ENCODE data around the gene ARHGEF26. TPM values are rescaled to one million over a fixed set of nuclear protein-coding genes. Genes with fewer than 3 reads are reported as not detected.

The ARHGEF26 gene
- polyA plus RNA-seq, 6 donors from 2014 or later: 0.11 to 0.22 (median 0.14) TPM; not detected in 2

DNA sequence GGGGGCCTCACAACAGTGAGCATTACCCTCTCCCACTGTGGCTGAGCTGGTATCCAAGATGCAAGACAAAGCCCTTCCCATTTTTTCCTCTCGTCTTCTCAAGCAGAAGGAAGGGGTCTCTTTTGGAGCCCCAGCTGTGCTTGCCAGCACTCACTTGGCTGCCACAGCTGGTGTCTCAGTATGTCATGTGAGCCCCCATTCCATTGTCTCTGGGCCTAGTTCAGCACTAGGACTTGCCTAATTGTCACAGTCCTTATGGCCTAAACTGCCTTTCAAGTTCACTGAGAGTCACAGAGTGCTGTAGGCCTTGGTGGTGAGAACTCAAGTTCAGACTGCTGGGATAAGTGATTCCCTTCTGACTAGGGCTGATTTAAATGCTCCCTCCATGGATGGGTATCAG, 89.8 kb downstream of the ARHGEF26 start:
- peaks cover 0 to 10% (median 8%) of the 10 kb centered on the region in 3 donors for H3K27me3 Mint-ChIP-seq
- no peak overlapping the region for H3K27ac Mint-ChIP-seq
- ATAC-seq (ENCODE audit: low read depth in 2 of 2): no peak
- peaks cover 0 to 8% (median 3%) of the 10 kb centered on the region in 7 donors for H3K9me3 Mint-ChIP-seq
- no peak for DNase-seq
- H3K36me3 Mint-ChIP-seq: no peaks in the 10 kb centered on the region
- no peaks in the 10 kb centered on the region for H3K4me1 Mint-ChIP-seq
- no peak overlapping the region for H3K4me3 Mint-ChIP-seq

DNA sequence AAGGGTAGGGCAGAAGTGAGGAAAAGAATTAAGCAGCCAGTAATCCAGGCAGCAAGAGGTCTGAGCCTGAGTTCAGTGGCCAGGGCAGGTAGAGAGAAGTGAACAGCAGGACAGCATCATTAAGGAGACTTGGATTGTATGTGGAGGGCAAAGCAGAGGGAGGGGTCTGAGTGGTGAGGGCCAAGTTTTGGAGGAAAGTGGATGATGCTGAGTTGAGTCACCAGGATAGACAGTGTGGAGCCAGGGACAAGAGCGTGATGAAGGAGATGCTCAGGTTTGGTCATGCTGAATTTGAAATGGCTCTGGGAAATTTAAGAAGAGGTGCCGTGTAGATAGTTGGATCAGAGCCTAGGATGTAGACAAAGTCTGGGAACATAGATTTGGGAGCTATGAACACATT, 93.1 kb downstream of the ARHGEF26 start:
- H3K4me1 Mint-ChIP-seq: no peaks in the 10 kb centered on the region

DNA sequence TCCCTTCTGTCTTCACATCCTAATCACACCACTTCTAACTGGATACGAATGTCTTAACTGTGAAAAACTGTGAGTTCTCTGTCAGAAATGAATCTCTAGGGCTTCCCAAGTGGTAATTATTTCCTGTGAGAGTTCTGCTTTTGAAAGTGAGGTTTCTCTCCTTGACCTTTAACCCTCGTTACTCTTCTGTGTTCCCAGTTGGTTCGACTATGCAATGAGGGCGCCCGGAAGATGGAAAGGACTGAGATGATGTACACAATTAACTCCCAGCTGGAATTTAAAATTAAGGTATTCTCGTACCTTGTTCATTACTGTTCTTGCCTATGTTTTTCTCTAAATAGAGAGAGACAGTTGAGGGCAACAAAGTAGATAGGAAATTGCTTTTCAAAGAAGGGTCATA, 96.5 kb downstream of the ARHGEF26 start:
- Mint-ChIP-seq H3K27ac (no peak overlapping the region), H3K36me3 (no peaks in the 10 kb centered on the region), H3K9me3 (no peaks in the 10 kb centered on the region), H3K4me1 (no peaks in the 10 kb centered on the region), H3K4me3 (no peak overlapping the region), H3K27me3 (peaks cover 0 to 8% (median 0%) of the 10 kb centered on the region in 3 donors)
- DNase-seq (no peak), ATAC-seq (ENCODE audit: low read depth in 2 of 2) (no peak)

More for the DNA sequence above, 93.1 kb downstream of the ARHGEF26 start:
- H3K27ac Mint-ChIP-seq: peak overlapping the region in 1 of 6 donors; percentile 54
- H3K27me3 Mint-ChIP-seq: peaks cover 0 to 8% (median under 1%) of the 10 kb centered on the region in 3 donors
- ATAC-seq (ENCODE audit: low read depth in 2 of 2) (no peak), DNase-seq (no peak)
- peaks cover 0 to 3% (median 0%) of the 10 kb centered on the region in 7 donors for H3K9me3 Mint-ChIP-seq
- H3K36me3 Mint-ChIP-seq: no peaks in the 10 kb centered on the region
- no peak overlapping the region for H3K4me3 Mint-ChIP-seq

DNA sequence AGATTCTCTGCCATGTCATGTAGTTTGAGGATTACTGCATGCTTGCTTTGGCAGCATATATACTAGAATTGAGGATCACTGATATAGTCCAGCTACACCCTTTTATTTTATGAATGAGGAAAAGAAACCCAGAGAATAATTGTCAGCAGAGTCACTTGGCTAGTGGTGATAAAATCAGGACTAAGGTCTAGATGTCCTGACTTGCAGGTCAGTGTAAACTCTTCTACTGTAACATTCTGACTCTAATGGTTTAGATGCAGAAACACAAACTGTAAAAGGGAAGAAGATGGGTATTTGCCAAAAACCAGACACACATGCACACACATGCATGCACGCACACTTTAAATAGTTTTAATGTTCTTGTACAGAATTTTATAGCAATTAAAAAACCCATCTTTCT, 97.5 kb downstream of the ARHGEF26 start:
- Mint-ChIP-seq H3K36me3 (no peaks in the 10 kb centered on the region), H3K4me3 (no peak overlapping the region), H3K27ac (no peak overlapping the region), H3K4me1 (no peaks in the 10 kb centered on the region), H3K9me3 (no peaks in the 10 kb centered on the region), H3K27me3 (peaks cover 0 to 8% (median 0%) of the 10 kb centered on the region in 3 donors)
- DNase-seq (no peak), ATAC-seq (ENCODE audit: low read depth in 2 of 2) (no peak)

DNA sequence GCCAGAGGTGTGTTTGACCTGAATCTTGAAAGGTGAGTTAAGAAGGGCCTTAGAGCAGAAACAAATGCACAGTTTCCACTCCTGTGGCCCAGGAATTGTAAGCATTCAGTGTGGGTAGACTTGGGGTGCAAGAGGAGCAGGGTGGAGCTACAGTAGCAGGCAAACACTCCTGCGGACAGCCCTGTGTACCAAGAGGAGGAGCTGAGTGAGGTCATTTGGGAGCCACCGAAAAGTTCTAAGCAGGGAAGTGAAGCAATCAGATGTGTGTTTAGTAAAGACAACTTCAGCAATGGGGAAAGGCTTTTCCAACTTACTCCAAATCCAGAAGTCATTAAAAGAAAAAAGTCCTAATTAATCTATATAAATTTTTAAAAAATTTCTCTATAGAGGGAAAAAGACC, 99.3 kb downstream of the ARHGEF26 start:
- ATAC-seq (ENCODE audit: low read depth in 2 of 2) (no peak), DNase-seq (no peak)
- H3K36me3 Mint-ChIP-seq: no peaks in the 10 kb centered on the region
- no peaks in the 10 kb centered on the region for H3K4me1 Mint-ChIP-seq
- H3K9me3 Mint-ChIP-seq: no peaks in the 10 kb centered on the region
- no peaks in the 10 kb centered on the region for H3K27me3 Mint-ChIP-seq
- no peak overlapping the region for H3K27ac Mint-ChIP-seq
- H3K4me3 Mint-ChIP-seq: no peak overlapping the region

DNA sequence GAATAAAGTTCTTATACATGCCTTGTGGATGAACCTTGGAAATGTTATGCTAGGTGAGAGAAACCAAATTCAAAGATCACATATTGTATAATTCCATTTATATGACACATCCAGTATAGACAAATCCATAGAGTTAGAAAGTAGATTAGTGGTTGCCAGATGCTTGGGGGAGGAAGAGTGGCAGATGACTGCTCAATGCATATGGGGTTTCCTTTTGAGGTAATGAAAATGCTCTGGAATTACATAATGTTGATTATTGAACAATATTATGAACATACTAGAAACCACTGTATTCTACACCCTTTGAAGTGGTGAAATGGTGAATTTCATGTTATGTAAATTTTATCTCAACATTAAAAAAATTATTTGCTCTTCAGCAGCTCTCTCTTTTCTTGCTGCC, 102.3 kb downstream of the ARHGEF26 start:
- Mint-ChIP-seq H3K4me3 (no peak overlapping the region), H3K4me1 (no peaks in the 10 kb centered on the region), H3K27me3 (no peaks in the 10 kb centered on the region), H3K36me3 (no peaks in the 10 kb centered on the region), H3K27ac (no peak overlapping the region), H3K9me3 (no peaks in the 10 kb centered on the region)
- no peak for DNase-seq
- no peak for ATAC-seq (ENCODE audit: low read depth in 2 of 2)

DNA sequence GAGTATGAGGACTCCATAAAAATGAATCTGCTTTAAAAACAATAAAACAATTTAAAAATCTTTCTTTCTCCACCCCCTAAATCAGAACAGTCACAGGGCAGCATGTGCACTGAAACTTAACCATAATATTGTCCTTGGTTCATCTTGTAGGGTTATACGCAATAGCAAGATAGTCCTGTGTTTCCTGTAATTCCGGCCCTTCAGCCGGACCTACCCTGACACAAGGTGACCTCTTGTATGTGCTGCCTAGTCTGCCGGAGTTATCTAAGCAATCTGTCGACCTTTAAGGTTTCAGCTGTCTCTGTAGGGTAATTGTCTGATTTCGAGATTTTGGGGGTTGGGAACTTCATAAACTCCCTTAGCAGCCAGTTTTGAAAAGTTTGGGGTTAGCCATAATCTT, 103.2 kb downstream of the ARHGEF26 start:
- ATAC-seq (ENCODE audit: low read depth in 2 of 2) (no peak), DNase-seq (no peak)
- Mint-ChIP-seq H3K27me3 (peaks cover 0 to 3% (median 0%) of the 10 kb centered on the region in 3 donors), H3K9me3 (no peaks in the 10 kb centered on the region), H3K27ac (no peak overlapping the region), H3K4me3 (no peak overlapping the region), H3K4me1 (no peaks in the 10 kb centered on the region), H3K36me3 (no peaks in the 10 kb centered on the region)

DNA sequence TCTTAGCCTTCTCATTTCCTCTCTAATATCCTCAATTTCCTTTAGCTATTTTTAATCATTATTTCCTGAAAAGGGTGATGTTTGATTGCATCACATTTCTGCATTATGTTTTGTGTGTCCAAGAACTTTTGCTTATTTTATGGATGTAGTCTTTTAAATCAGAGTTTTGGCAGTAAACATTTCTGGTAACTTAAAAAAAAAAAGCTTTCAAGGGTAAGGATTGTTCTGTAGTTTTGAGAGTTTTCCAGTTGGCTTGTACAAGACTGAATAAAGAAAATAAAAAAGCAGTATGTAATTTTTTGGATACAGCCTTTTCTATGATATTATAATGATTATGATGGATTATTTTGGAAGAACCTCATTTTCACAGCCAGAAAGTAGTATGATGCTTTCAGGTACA, 103.7 kb downstream of the ARHGEF26 start:
- Mint-ChIP-seq H3K4me3 (no peak overlapping the region), H3K36me3 (no peaks in the 10 kb centered on the region), H3K4me1 (no peaks in the 10 kb centered on the region), H3K27ac (no peak overlapping the region), H3K9me3 (no peaks in the 10 kb centered on the region), H3K27me3 (peaks cover 0 to 5% (median 0%) of the 10 kb centered on the region in 3 donors)
- DNase-seq (no peak), ATAC-seq (ENCODE audit: low read depth in 2 of 2) (no peak)

DNA sequence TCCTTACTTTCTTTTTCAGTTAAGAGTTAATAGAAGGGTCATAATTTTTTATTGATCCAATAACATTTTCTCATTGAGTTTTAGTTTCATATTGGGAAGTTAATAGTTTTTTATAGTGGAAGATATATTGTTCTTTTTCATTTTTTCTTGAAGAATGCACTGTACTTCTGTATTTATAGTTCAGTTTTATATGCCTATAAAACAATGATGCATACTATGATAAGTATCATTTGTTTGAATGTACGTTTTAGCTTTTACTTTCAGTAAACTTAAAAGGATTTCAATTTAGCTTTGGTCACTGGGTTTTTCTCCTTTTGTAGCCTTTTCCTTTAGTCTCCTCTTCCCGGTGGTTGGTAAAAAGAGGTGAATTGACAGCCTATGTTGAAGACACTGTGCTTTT, 104.3 kb downstream of the ARHGEF26 start:
- Mint-ChIP-seq H3K27ac (no peak overlapping the region), H3K4me1 (no peaks in the 10 kb centered on the region)

DNA sequence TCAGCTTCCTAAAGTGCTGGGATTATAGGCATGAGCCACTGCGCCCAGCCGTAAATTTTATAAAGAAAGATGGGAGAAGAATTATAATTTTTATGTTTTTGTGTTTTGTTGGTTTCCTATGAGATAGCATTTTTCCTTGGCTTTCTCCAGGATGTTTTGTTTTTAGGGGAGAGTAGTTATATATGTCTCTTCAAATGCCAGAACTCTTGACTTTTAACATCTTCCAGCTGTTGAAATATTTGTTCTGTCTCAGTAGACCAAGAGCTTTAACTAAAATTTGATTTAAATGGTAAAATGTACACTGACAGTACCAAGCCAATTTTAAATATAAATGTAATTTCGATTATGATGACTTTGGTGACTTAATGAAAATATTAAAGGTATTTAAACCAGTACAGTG, 106.3 kb downstream of the ARHGEF26 start:
- Mint-ChIP-seq H3K9me3 (no peaks in the 10 kb centered on the region), H3K4me3 (no peak overlapping the region), H3K36me3 (no peaks in the 10 kb centered on the region), H3K27me3 (peaks cover 0 to 5% (median 0%) of the 10 kb centered on the region in 3 donors), H3K27ac (no peak overlapping the region), H3K4me1 (no peaks in the 10 kb centered on the region)
- ATAC-seq (ENCODE audit: low read depth in 2 of 2) (no peak), DNase-seq (no peak)

More for the DNA sequence above, 104.3 kb downstream of the ARHGEF26 start:
- H3K9me3 Mint-ChIP-seq: no peaks in the 10 kb centered on the region
- no peak overlapping the region for H3K4me3 Mint-ChIP-seq
- peaks cover 0 to 5% (median 0%) of the 10 kb centered on the region in 3 donors for H3K27me3 Mint-ChIP-seq
- DNase-seq (no peak), ATAC-seq (ENCODE audit: low read depth in 2 of 2) (no peak)
- H3K36me3 Mint-ChIP-seq: no peaks in the 10 kb centered on the region

DNA sequence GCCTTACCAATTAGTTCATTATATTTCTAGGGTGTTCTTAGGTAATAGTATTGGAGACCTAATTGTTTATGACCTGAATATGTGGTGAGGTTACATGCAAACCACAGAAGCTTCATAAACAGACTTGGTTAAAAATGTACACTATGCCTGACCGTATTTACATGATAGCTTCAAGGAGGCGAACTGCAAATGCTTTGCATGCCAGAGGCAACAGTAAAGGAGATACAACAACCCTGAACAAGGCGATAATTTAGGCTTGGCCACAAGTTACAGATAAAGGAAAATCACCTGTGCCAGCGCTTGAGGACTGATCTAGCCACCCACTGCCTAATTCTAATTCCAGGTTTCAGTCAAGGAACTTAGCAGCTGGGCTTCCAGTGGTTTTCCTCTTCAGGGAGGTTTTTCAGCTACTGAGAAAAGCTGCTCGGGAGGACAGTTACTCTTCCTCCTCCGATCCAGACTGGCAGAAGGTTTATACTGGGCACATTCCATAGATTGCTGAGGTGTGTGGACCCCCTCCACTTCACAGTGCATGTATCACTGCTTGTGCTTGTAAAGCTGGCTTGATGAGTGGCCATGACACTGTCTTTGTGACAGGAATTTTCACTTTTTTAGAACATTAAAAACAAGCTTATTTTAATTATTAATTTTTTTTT, 107.5 kb downstream of the ARHGEF26 start:
- no peaks in the 10 kb centered on the region for H3K36me3 Mint-ChIP-seq
- peaks cover 0 to 8% (median 5%) of the 10 kb centered on the region in 3 donors for H3K27me3 Mint-ChIP-seq
- ATAC-seq (ENCODE audit: low read depth in 2 of 2) (no peak), DNase-seq (no peak)
- H3K4me3 Mint-ChIP-seq: no peak overlapping the region
- no peaks in the 10 kb centered on the region for H3K4me1 Mint-ChIP-seq
- H3K27ac Mint-ChIP-seq: no peak overlapping the region
- H3K9me3 Mint-ChIP-seq: no peaks in the 10 kb centered on the region

DNA sequence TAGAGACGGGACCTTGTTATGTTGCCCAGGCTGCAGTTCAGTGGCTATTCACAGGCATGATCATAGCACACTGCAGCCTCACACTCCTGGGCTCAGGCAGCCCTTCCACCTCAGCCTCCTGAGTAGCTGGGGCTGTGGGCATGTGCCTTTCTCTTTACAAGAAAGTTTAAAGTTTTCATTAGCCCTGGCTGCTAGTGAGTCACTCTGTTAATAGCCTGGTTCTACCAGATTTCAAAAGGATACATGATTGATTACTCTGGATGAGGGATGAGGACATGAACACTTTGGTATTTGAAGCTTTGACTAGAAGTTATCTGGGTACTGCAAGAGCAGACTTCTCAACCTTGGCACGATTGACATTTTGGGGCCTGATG, 108.0 kb downstream of the ARHGEF26 start:
- DNase-seq (no peak), ATAC-seq (ENCODE audit: low read depth in 2 of 2) (no peak)
- H3K27me3 Mint-ChIP-seq: peaks cover 0 to 13% (median 5%) of the 10 kb centered on the region in 3 donors
- H3K27ac Mint-ChIP-seq: no peak overlapping the region
- no peaks in the 10 kb centered on the region for H3K36me3 Mint-ChIP-seq
- H3K4me3 Mint-ChIP-seq: no peak overlapping the region
- no peaks in the 10 kb centered on the region for H3K4me1 Mint-ChIP-seq
- H3K9me3 Mint-ChIP-seq: no peaks in the 10 kb centered on the region

DNA sequence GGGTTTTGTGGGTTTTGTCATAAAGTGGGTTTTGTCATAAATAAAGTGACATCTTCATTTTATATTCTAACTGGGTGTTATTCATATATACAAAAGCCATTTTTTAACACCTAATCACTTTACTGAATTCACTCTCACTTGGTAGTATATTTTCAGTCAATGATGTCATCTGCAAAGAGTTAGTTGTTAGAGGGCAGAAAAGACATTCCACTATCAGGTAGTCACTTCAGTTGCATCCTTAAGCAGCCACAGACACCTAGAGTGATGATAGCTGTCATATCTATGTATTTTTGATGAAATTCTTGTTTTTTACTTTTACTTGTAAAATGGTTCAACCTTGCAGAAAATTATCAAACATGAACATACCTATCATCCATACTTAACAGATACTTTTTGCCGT, 114.1 kb downstream of the ARHGEF26 start:
- Mint-ChIP-seq H3K4me1 (no peaks in the 10 kb centered on the region), H3K27me3 (peaks cover 0 to 30% (median 12%) of the 10 kb centered on the region in 3 donors), H3K36me3 (no peaks in the 10 kb centered on the region), H3K9me3 (peaks cover 0 to 1% (median 0%) of the 10 kb centered on the region in 7 donors), H3K27ac (no peak overlapping the region), H3K4me3 (no peak overlapping the region)
- ATAC-seq (ENCODE audit: low read depth in 2 of 2): no peak
- DNase-seq: no peak

DNA sequence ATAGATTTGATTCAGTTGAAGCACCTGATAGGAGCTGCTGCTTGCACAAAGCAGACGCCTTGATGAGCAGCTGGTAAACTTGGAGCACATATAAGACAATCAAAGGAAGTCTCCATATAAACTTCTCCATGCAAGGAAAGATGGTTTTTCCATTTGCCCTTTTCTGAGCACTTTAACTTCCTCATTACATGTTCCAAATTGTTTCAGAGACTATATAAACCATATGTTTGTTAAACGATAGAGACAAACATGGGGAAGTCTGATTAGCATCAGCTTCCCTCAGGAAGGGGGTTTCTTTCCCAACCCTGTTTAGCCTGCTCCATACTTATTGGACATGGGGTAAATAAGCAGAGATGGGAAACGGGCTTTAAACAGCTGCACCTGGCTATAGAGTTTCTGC, 115.1 kb downstream of the ARHGEF26 start:
- peaks cover 0 to 30% (median 12%) of the 10 kb centered on the region in 3 donors for H3K27me3 Mint-ChIP-seq
- no peak for ATAC-seq (ENCODE audit: low read depth in 2 of 2)
- no peak for DNase-seq

More for the DNA sequence above, 115.1 kb downstream of the ARHGEF26 start:
- Mint-ChIP-seq H3K4me3 (no peak overlapping the region), H3K4me1 (no peaks in the 10 kb centered on the region), H3K36me3 (no peaks in the 10 kb centered on the region), H3K27ac (no peak overlapping the region), H3K9me3 (peaks cover 0 to 1% (median 0%) of the 10 kb centered on the region in 7 donors)
